ENCODE results near the gene UGT1A8.

DNA sequence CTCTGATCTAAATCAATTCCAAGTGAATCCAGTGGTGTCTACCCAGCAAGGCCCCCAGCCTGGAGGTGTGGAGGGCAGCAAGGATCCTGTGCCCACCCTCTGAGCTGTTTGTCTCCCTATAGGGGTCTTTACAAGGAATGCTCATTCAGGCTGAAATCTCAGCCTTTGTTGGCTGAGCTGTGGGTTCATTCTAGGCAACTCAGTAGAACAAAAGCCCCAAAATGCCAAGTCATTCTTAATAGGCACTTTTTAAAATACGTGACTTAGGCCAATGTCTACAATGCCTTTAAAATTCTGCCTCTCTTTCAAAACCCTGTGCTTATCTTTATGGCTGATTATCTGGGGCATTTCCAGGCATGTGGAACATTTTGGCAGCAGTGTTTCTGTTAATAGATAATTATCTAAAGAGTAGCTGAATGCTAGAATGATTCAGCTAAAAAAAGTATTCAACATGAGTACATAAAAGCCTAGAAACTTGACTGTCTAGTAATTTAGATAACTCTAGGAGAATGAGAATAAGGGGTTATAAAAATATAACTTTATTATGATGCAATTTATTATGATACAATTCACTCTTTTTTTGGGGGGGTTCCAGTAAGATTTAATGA, 82.7 kb downstream of the UGT1A8 start:
- TF ChIP-seq EZH2 (IDR thresholded peaks at IDR 0.05; ENCODE audit: insufficient read depth, poor library complexity, severe bottlenecking) (no peak), EZH2phosphoT487 (IDR thresholded peaks at IDR 0.05; ENCODE audit: insufficient read depth, low read depth) (no peak)

Measured in GM23248 (cell line).